Fibroblast of the aortic adventitia (primary cell): ENCODE measurements around the gene RRM2. TPM values are rescaled to one million over a fixed set of nuclear protein-coding genes. Genes with fewer than 3 reads are reported as not detected.

ENCODE experiments used
- DNase-seq: peaks from one replicate; pipeline ENCODE4 v3.0.0-alpha.2; 2010; ENCODE audit warnings: low read depth
- H3K4me3 ChIP-seq: 2 replicates; pipeline ENCODE4 v1.5.1; 2011; ENCODE audit warnings: low read depth, mild to moderate bottlenecking, control low read depth, low read length, moderate library complexity
- CTCF ChIP-seq: IDR thresholded peaks from 2 replicates; pipeline ENCODE4 v1.5.1; 2011; ENCODE audit warnings: mild to moderate bottlenecking, low read length, control low read depth, inconsistent platforms; ENCODE audit not compliant: insufficient read depth
- total RNA-seq: library from RNA; depleted of rRNA; stranded (reverse); fragments of >200 nt; gene quantifications from 2 replicates; pipeline ENCODE4 v1.2.3, GENCODE V29; 2012; ENCODE audit warnings: low replicate concordance

The RRM2 gene
- total RNA-seq, 1 donor = 91.4 TPM

DNA sequence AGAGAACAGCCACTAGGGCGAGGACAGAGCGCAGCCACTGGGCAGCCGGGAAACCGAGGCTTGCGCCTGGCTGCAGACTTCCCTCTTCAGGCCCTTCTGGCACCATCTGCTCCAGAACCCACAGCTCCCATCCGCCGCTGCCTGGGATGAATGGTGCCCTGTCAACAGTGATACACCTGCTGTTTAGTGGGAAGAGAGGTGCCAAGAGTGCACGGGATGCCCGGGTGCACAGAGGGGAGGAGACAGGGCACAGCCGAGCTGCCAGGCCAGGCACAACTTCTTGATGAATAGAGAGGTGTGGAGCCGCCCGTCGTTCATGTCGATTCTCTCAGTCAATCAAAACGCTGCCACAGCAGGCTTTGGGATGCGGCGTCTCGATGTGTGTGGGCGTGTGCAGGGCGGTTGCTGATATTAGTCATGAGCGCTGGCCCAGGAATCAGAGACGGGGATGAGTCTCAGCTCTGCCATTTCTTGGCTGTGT is 39.5 kb downstream of the RRM2 start:
- H3K4me3 ChIP-seq = no peak overlapping the region
- no peak for DNase-seq
- no peak for TF ChIP-seq CTCF

GRCh38 chr2:10162586-10163497 is 40.3 kb downstream of the RRM2 start:
- TF ChIP-seq CTCF = peak; percentile 8
- DNase-seq = no peak
- H3K4me3 ChIP-seq = no peak overlapping the region

- H3K4me3 ChIP-seq = no peak overlapping the region
- no peak for DNase-seq
- TF ChIP-seq CTCF = no peak
Observed at GRCh38 chr2:10163498-10164486, 41.3 kb downstream of the RRM2 start.

DNA sequence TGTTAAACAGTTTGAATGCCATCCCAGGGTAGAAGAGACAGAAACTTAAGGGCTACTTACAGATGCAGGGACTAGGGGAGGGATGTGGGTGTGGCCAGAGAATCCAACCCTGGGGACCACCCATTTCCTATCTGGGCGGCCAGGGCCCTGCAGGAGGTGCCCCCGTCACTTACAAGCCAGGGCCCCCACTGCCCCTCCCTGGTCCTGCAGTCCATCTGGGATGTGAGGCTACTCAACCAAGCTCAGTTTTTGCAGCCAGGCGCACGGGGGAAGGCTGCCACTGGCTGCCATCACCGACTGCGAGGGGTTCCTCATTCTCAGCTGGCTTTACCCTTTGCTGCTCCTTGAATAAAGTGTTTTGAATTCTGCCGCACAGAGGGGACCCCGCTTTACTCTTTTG is 42.1 kb downstream of the RRM2 start:
- DNase-seq = no peak
- TF ChIP-seq CTCF = no peak
- H3K4me3 ChIP-seq = no peak overlapping the region

DNA sequence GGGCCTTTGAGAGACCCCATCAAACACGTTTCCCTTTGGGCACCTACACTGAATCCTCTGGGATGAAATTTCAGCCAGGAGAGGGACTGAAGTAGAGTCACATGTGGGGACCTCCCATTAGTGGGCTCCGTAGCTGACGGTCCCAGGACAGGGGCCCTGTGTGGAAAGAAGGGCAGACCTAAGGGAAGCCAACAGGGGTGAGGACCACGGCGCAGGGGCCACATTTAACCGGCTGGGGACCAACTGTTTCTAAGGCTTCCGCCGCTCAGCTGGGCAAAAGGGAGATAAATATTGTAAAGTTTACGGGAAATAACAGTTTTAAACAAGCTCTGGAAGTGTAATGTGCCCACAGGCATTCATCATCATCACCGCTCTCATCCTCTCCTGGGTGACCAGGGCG is 42.7 kb downstream of the RRM2 start:
- no peak for TF ChIP-seq CTCF
- H3K4me3 ChIP-seq = no peak overlapping the region
- no peak for DNase-seq

- no peak overlapping the region for H3K4me3 ChIP-seq
- no peak for DNase-seq
- TF ChIP-seq CTCF = no peak
Observed at GRCh38 chr2:10165861-10166675, 43.5 kb downstream of the RRM2 start.
